ENCODE results near the gene SEC11C.
"Not testable (repeated sequence)": the region's sequence is repeated elsewhere in the genome, so short reads cannot be mapped to it uniquely, and the experiment has no call there.

DNA sequence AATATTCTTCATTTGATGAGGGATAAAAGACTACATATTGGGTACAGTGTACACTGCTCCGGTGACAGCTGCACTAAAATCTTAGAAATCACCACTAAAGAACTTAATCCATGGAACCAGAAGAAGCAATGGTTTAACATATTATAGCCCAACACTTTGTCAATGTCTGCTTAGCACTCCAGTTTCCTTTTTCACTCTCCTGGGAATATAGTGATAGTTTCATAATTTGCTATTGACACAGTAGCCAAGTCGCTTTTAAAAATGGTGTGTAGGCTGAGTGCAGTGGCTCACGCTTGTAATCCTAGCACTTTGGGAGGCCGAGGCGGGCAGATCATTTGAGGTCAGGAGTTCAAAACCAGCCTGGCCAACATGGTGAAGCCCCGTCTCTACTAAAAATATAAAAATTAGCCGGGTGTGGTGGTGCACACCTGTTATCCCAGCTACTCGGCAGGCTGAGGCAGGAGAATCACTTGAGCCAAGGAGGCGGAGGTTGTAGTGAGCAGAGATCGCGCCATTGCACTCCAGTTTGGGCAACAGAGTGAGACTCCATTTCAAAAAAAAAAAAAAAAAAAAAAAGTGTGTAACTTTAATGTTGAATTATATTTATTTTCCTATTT is 3.2 kb downstream of the SEC11C start:
- TF ChIP-seq ZMYM4 (CRISPR knock-in tag; IDR thresholded peaks at IDR 0.05); RXRA (CRISPR knock-in tag; IDR thresholded peaks at IDR 0.05); SRSF1 (optimal IDR thresholded peaks at IDR 0.05; ENCODE audit: low read depth, low read length); RAD21 (CRISPR knock-in tag; IDR thresholded peaks at IDR 0.05): not testable (repeated sequence)
